ACC112 (cell line): ENCODE results near the gene CHN2.

ENCODE experiments used
- H2AFZ ChIP-seq: fragments of 200-600 bp; sonication (generic); one replicate; pipeline ENCODE4 v1.6.0; 2017; ENCODE audit warnings: antibody characterized with exemption, low read length; ENCODE audit not compliant: unreplicated experiment
- H3K27ac ChIP-seq: fragments of 200-600 bp; sonication (generic); 2 replicates; pipeline ENCODE4 v1.5.1; 2014; ENCODE audit warnings: low read depth, mild to moderate bottlenecking, antibody characterized with exemption, low read length, moderate library complexity
- H3K27me3 ChIP-seq: fragments of 200-600 bp; sonication (generic); 2 replicates; pipeline ENCODE4 v1.6.1; 2014; ENCODE audit warnings: mild to moderate bottlenecking, antibody characterized with exemption, low read length, moderate library complexity, mixed read lengths; ENCODE audit not compliant: insufficient read depth
- H3K36me3 ChIP-seq: fragments of 200-600 bp; sonication (generic); 2 replicates; pipeline ENCODE4 v1.6.1; 2016; ENCODE audit warnings: mild to moderate bottlenecking, antibody characterized with exemption, low read length, moderate library complexity, mixed read lengths; ENCODE audit not compliant: insufficient read depth
- H3K4me1 ChIP-seq: fragments of 200-600 bp; sonication (generic); one replicate; pipeline ENCODE4 v1.6.1; 2016; ENCODE audit warnings: low read length, mixed read lengths; ENCODE audit not compliant: insufficient read depth, unreplicated experiment, control insufficient read depth
- H3K4me3 ChIP-seq: fragments of 200-600 bp; sonication (generic); 2 replicates; pipeline ENCODE4 v1.5.1; 2014; ENCODE audit warnings: mild to moderate bottlenecking, low read depth, low read length
- H3K79me2 ChIP-seq: fragments of 200-600 bp; sonication (generic); one replicate; pipeline ENCODE4 v1.6.0; 2016; ENCODE audit warnings: low read length; ENCODE audit not compliant: control insufficient read depth, unreplicated experiment, insufficient read depth

The CHN2 gene

DNA sequence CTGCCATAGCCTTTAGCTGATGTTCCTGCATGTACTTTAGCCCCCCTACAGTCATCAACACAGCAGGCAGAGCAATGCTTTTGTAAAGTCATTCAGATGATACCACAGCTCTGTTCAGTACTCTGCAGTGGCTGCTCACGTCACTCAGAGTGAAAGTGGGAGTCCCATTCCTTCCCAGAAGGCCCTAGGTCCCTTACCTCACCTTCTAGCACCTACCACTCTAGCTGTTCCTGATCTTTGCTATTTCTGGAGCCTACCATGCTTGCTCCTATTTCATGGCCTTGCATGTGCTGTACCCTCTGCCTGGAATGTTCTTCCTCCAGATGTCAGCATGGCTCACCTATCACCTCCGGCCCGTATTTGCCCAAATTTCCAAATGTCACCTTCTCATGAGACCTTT is 274.7 kb downstream of the CHN2 start:
- Histone ChIP-seq H3K4me1 (no peaks in the 10 kb centered on the region), H3K36me3 (no peaks in the 10 kb centered on the region), H2AFZ (no peak overlapping the region), H3K4me3 (no peak overlapping the region), H3K27me3 (no peaks in the 10 kb centered on the region), H3K27ac (no peak overlapping the region), H3K79me2 (no peaks in the 10 kb centered on the region)

DNA sequence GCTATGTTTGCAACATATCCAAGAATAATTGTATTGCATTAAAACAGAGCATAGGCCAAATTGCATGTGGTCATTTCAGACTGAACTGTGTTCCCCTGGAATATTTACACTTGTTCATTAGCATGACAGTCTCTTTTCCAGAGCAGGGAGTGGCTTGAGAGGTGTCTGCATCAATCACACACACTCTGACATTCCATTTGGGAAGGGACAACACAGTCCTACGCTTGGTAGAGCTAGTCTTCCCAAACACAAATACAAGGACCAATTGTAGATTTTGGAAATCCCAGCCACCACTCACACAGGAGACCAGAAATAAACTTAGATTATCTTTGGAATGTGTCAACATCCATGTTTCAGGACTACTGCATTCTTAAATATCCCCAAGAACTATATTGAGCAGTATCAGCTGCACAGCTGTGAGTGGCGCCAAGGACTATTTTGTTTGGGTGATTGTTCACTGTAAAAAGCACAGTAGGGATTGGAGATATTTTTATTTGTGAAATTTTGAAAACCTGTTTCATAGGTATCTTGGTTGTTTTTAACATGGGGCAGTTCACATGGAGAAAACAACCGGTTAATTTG is 275.5 kb downstream of the CHN2 start:
- Histone ChIP-seq H3K79me2 (no peaks in the 10 kb centered on the region), H3K4me3 (no peak overlapping the region), H3K27ac (no peak overlapping the region), H3K36me3 (no peaks in the 10 kb centered on the region), H3K27me3 (no peaks in the 10 kb centered on the region), H3K4me1 (no peaks in the 10 kb centered on the region), H2AFZ (no peak overlapping the region)

DNA sequence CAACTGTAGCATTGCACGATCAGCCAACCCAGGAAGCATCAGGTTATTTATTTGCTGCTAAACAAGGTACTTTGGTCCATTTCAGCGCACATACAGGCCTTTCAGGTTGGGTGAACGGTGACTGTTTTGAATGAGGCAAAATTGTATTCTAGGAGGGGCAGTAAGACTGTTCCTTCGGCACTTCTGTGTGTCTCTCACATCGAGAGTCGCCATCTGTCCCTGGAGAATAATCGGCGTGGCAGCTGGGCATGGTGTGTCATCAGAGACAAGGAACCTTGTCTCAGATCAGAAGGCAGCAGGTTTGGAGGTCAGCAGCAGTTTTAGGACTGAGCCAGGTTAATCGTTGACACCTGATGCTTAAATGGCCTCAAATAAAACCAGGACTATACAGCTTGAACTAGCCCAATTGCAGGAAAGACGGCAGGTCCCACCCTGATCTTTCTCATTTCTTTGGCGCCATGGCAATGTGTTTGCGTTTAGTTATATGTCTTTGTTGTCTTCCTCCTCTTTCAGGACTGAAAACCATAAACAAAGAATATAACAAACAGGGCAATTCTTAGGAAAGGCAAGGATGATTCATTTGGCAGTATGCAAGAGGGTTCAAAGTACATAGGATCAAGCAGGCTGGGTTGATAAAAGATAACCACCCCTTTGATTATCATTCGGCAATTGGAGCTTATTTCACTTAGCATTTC is 277.0 kb downstream of the CHN2 start:
- no peaks in the 10 kb centered on the region for H3K27me3 ChIP-seq
- H3K27ac ChIP-seq = no peak overlapping the region
- H3K4me1 ChIP-seq = no peaks in the 10 kb centered on the region
- no peak overlapping the region for H3K4me3 ChIP-seq
- no peaks in the 10 kb centered on the region for H3K36me3 ChIP-seq
- no peaks in the 10 kb centered on the region for H3K79me2 ChIP-seq
- no peak overlapping the region for H2AFZ ChIP-seq

DNA sequence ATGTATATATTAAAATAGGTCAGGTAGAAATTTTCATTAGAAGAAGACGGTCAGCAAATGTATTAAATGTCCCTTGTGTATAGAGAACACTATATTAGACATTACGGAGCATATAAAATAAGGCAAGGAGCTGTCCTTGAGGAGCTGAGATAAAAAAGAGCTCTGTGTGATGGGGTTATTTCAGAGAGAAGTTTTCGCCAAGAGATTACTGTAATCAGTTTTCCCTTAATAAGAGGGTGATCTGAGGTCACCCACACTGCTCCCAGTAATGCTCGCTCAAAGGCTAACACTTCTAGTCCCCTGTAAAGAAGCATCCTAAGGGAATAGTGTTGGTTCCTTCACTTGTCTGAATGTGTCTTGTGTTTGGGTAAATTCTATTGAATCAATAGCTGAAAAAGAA is 282.3 kb downstream of the CHN2 start:
- no peaks in the 10 kb centered on the region for H3K79me2 ChIP-seq
- H3K36me3 ChIP-seq = no peaks in the 10 kb centered on the region
- H3K27me3 ChIP-seq = no peaks in the 10 kb centered on the region
- no peak overlapping the region for H3K4me3 ChIP-seq
- no peak overlapping the region for H2AFZ ChIP-seq
- no peaks in the 10 kb centered on the region for H3K4me1 ChIP-seq
- no peak overlapping the region for H3K27ac ChIP-seq

DNA sequence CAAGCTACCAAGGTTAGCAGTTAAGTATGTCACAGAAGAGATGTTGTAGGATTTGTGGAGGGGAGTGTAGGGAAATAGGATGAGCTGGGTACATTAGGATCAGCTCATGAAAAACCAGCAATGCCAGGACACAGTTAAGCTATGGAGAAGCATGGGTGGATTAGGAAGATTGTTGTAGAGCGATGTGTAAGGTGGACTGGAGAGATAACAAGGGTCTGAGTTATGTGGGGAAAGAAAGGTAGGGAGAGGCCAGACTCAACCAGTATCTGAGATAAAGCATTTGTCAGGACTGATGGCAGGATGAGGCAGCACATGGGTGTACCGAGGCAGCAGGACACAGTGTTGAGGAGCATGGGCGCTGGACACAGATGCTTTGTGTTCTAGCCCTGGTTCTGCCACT is 283.7 kb downstream of the CHN2 start:
- Histone ChIP-seq H3K79me2 (no peaks in the 10 kb centered on the region), H2AFZ (no peak overlapping the region), H3K36me3 (no peaks in the 10 kb centered on the region), H3K27ac (no peak overlapping the region), H3K27me3 (no peaks in the 10 kb centered on the region), H3K4me1 (no peaks in the 10 kb centered on the region), H3K4me3 (no peak overlapping the region)

DNA sequence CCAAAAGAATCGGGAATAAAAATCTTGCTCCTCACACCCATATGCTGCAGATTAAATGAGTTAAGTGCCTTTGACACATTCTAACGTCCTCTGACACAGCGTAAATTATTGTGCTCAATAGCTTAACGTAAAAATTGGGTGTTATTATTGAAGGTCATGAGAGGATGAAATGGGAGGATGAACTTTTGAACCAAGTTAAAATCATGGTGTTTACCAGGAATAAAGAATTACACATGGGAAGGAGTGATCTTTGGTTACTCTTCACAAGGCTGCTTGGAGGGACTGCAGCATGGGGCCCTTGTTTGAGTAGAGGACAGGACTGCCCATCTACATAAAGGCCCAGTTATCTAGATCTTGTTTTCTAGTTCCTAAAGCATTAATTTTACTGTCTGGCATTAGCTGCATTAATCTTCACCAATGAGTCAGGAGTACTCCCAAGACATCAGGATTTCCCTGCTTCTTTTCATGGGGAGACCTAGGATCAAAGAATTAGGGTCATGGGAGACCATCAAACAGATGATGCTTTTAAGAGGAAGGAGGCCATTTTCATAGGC is 284.2 kb downstream of the CHN2 start:
- Histone ChIP-seq H3K4me3 (no peak overlapping the region), H3K36me3 (no peaks in the 10 kb centered on the region), H3K4me1 (no peaks in the 10 kb centered on the region), H3K27ac (no peak overlapping the region), H3K79me2 (no peaks in the 10 kb centered on the region), H2AFZ (no peak overlapping the region), H3K27me3 (no peaks in the 10 kb centered on the region)

DNA sequence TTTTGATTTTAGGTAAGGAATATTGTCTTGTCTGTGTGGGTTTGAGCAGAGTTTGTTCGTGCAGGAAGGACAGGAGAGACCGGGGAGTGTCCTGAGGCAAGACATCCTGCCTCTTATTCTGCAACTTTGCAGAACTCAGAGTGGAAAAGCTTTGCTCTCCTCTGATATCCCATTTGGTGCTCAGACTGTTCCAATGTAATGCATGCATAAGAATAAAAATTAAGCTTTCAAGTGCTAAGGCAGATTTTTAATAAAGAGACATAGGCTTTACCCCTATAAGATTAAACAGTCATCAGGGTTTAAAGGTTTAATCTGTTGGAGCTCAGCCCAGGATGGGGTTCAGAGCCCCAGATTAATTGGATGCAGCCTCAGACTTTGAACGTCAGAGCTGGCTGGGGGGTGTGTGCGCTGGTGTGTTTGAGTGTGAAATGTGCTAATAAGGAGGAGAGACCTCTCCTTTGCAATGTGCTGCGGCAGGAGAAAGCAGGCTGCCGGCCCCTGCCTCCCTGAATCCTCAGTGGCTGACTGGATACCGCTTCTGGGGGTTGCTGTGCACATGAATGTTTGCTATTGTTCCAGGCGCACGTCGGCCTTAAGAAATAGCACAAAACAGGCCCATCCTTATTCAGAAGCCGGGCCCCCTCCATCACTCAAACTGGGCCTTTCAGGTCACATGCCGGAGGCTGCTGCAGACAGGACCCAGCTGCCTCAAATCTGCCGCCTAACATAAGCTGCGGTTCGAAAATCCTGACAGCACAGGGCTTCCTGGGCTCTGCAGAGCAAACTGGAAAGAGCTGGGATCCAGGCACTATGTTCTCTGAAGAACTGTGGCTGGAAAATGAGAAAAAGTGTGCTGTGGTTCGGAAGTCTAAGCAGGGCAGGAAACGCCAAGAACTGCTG is 285.0 kb downstream of the CHN2 start:
- Histone ChIP-seq H3K4me1 (no peaks in the 10 kb centered on the region), H3K36me3 (no peaks in the 10 kb centered on the region), H3K27ac (no peak overlapping the region), H3K27me3 (no peaks in the 10 kb centered on the region), H2AFZ (no peak overlapping the region), H3K4me3 (no peak overlapping the region), H3K79me2 (no peaks in the 10 kb centered on the region)

DNA sequence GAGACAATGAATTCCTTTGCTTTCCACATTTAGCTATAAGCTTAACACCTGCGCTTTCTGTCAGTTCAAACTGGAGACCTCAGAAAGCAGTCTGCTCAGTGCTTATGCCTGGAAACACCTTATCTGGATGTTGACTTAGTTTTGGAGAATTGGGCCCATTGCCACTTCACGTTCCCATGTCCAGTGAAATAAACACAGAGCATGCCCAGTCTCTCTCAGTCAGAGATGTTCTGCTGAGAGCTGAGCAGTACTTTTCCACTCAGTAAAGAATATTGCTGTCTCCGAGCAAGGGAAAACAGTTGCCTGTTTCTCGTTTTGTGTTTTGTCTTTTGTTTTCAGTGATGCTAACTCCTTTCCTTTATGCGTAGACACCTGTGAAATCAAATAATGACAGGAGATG is 285.9 kb downstream of the CHN2 start:
- H3K27ac ChIP-seq = no peak overlapping the region

DNA sequence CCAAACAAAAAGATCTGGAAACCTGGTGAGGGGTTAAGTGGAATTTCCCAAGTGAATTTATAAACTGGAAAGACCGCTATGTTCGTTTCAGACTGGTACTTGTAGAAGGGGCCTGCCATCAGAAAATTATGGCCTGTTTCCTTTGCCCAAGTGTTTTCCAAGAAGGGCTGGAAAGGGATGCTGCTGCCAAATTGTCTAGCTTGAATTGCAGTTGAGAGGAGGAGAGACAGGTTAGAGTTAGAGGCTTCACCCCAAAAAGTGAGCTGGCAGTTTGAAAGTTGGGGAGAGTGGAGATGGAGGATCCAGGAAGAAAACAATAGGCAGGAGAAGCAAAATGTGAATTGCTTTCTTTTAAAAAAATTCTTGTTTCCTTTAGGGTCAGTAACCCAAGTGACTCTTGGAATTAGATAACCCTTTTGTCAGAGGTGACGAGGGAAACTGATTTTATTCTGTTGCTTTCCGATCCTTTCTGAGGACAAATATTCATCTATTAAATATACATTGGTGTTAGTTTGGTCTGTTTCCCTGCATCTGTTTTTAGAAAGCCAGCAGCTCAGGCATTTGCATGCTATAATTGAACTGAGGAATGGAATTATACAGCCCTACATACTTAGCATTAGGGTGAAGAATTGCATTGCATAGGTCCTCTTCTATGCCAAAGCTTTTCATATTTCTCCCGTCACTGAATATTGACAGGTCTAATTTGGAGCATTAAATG is 286.5 kb downstream of the CHN2 start:
- Histone ChIP-seq H2AFZ (no peak overlapping the region), H3K79me2 (no peaks in the 10 kb centered on the region), H3K27ac (no peak overlapping the region), H3K4me1 (no peaks in the 10 kb centered on the region), H3K36me3 (no peaks in the 10 kb centered on the region), H3K27me3 (no peaks in the 10 kb centered on the region), H3K4me3 (no peak overlapping the region)

More for the DNA sequence above, 285.9 kb downstream of the CHN2 start:
- no peak overlapping the region for H3K4me3 ChIP-seq
- H3K79me2 ChIP-seq = no peaks in the 10 kb centered on the region
- H2AFZ ChIP-seq = no peak overlapping the region
- no peaks in the 10 kb centered on the region for H3K27me3 ChIP-seq
- H3K36me3 ChIP-seq = no peaks in the 10 kb centered on the region
- H3K4me1 ChIP-seq = no peaks in the 10 kb centered on the region

DNA sequence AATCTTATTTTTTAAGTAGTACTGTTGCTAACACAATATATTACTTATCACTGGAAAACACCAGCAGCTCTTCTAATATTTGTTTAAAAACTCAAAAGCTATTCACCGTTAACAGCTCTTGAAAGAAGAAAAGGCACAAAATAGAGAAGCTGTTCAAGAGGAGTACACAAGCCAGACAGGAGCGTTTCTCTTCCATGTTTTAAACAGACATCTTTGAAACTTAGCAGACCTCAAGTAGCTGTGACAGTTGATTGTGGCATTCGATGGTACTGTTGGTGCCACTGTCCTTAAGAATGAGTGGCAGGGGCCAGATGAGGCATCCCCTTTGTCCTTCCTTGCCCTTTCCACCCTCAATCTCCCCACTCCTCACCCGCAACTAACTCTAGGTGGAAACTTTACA is 287.5 kb downstream of the CHN2 start:
- Histone ChIP-seq H3K4me3 (no peak overlapping the region), H3K4me1 (peaks cover 3% of the 10 kb centered on the region), H3K27ac (no peak overlapping the region), H2AFZ (no peak overlapping the region), H3K36me3 (no peaks in the 10 kb centered on the region), H3K79me2 (no peaks in the 10 kb centered on the region), H3K27me3 (no peaks in the 10 kb centered on the region)
